Uterus (tissue), 2 donors: Measurements from ENCODE around the gene FMNL3.
"Not testable (repeated sequence)": the region's sequence is repeated elsewhere in the genome, so short reads cannot be mapped to it uniquely, and the experiment has no call there.

ENCODE experiments used
- POLR2A ChIP-seq, 2 donors: fragments of 450-650 bp; IDR thresholded peaks; one replicate each; pipeline ENCODE4 v1.6.1; 2016; ENCODE audit warnings: antibody characterized with exemption in 2 of 2, mild to moderate bottlenecking in 1 of 2, moderate library complexity in 1 of 2
- TF ChIP-seq, protein P1 (sequence below), 4 experiments: fragments of 200-600 bp in 2 of 4; fragments of 450-650 bp in 2 of 4; sonication (generic) in 2 of 4; IDR thresholded peaks; one replicate each; pipeline ENCODE4 v1.5.1; 2016 to 2019; ENCODE audit warnings: antibody characterized with exemption in 4 of 4, mild to moderate bottlenecking in 2 of 4, moderate library complexity in 1 of 4

DNA sequence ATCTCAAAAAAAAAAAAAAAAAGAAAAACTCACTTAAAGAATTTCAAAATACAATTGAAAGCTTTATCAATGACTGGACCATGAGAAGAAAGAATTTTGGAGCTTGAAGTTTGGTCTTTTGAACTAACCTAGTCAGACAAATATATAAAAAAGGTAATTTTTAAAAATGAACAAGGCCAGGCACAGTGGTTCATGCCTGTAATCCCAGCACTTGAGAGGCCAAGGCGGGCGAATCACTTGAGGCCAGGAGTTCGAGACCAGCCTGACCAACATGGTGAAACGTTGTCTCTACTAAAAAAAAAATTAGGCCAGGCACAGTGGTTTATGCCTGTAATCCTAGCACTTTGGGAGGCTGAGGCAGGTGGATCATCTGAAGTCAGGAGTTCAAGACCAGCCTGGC, 96.4 kb downstream of the FMNL3 start:
- TF ChIP-seq, protein P1, sequence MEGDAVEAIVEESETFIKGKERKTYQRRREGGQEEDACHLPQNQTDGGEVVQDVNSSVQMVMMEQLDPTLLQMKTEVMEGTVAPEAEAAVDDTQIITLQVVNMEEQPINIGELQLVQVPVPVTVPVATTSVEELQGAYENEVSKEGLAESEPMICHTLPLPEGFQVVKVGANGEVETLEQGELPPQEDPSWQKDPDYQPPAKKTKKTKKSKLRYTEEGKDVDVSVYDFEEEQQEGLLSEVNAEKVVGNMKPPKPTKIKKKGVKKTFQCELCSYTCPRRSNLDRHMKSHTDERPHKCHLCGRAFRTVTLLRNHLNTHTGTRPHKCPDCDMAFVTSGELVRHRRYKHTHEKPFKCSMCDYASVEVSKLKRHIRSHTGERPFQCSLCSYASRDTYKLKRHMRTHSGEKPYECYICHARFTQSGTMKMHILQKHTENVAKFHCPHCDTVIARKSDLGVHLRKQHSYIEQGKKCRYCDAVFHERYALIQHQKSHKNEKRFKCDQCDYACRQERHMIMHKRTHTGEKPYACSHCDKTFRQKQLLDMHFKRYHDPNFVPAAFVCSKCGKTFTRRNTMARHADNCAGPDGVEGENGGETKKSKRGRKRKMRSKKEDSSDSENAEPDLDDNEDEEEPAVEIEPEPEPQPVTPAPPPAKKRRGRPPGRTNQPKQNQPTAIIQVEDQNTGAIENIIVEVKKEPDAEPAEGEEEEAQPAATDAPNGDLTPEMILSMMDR (IDR thresholded peaks at IDR 0.05), result not testable (repeated sequence)
- not testable (repeated sequence) for TF ChIP-seq POLR2A (IDR thresholded peaks at IDR 0.05)
